Measurements from ENCODE around the gene CPD. TPM values are rescaled to one million over a fixed set of nuclear protein-coding genes. Genes with fewer than 3 reads are reported as not detected.
"Not testable (repeated sequence)": the region's sequence is repeated elsewhere in the genome, so short reads cannot be mapped to it uniquely, and the experiment has no call there.

Gene CPD
- total and polyA plus RNA-seq, 7 donors, result 3.9 to 99.5 (median 33.7) TPM

- no peaks in the 10 kb centered on the region for H3K9me3 ChIP-seq
- no peak for DNase-seq
- peaks cover 7 to 72% (median 16%) of the 10 kb centered on the region in 4 donors for H3K36me3 ChIP-seq
- no peaks in the 10 kb centered on the region for H3K4me1 ChIP-seq
- TF ChIP-seq POLR2AphosphoS5 (IDR thresholded peaks at IDR 0.05), result no peak
- TF ChIP-seq POLR2A (IDR thresholded peaks at IDR 0.05), result no peak
- no peak for TF ChIP-seq CTCF (IDR thresholded peaks at IDR 0.05)
- TF ChIP-seq EP300 (IDR thresholded peaks at IDR 0.05), result no peak
- intact Hi-C loops (cut with DNase I), result no loop called here
- H3K27me3 ChIP-seq, result no peaks in the 10 kb centered on the region
- WGBS, 2 donors, result 88 to 95% methylated on average over 6 of the region's 6 CpGs
- no peak overlapping the region for H3K27ac ChIP-seq
- H3K4me3 ChIP-seq, result no peak overlapping the region
Observed at GRCh38 chr17:30458371-30458770, 79.6 kb downstream of the CPD start.

GRCh38 chr17:30458797-30459413 is 80.2 kb downstream of the CPD start:
- DNase-seq; H3K4me1 ChIP-seq; intact Hi-C loops (cut with DNase I); H3K27me3 ChIP-seq; H3K9me3 ChIP-seq; H3K27ac ChIP-seq; H3K4me3 ChIP-seq: not testable (repeated sequence)
- 92 to 96% methylated on average over 5 of the region's 5 CpGs for WGBS, 2 donors
- peaks cover 7 to 70% (median 14%) of the 10 kb centered on the region in 4 donors for H3K36me3 ChIP-seq

GRCh38 chr17:30468465-30468864 is 89.7 kb downstream of the CPD start:
- Histone ChIP-seq H3K4me1 (no peaks in the 10 kb centered on the region), H3K9me3 (no peaks in the 10 kb centered on the region), H3K36me3 (peaks cover 0 to 32% (median 8%) of the 10 kb centered on the region in 4 donors), H3K4me3 (no peak overlapping the region), H3K27me3 (no peaks in the 10 kb centered on the region), H3K27ac (no peak overlapping the region)
- DNase-seq, result no peak
- intact Hi-C loops (cut with DNase I), result no loop called here
- 56 to 76% methylated on average over 2 of the region's 2 CpGs for WGBS, 2 donors
- TF ChIP-seq EP300 (IDR thresholded peaks at IDR 0.05) (no peak), POLR2AphosphoS5 (IDR thresholded peaks at IDR 0.05) (no peak), CTCF (IDR thresholded peaks at IDR 0.05) (no peak), POLR2A (IDR thresholded peaks at IDR 0.05) (no peak)

- intact Hi-C loops (cut with DNase I), result loop anchor here (10.0 kb wide), 1 partner anchor 242 kb away; no protein-coding TSS in a partner anchor
- Histone ChIP-seq H3K27ac (no peak overlapping the region), H3K4me3 (no peak overlapping the region), H3K9me3 (no peaks in the 10 kb centered on the region), H3K27me3 (no peaks in the 10 kb centered on the region), H3K36me3 (no peaks in the 10 kb centered on the region), H3K4me1 (peaks cover 0 to 7% (median 3%) of the 10 kb centered on the region in 4 donors)
- WGBS, 2 donors, result 73 to 76% methylated on average over 10 of the region's 10 CpGs
- DNase-seq, result no peak
- TF ChIP-seq POLR2A (IDR thresholded peaks at IDR 0.05) (no peak), EP300 (IDR thresholded peaks at IDR 0.05) (no peak)
Observed at GRCh38 chr17:30472238-30472890, 93.6 kb downstream of the CPD start.

GRCh38 chr17:30475206-30475605 is 96.5 kb downstream of the CPD start:
- no peak overlapping the region for H3K27ac ChIP-seq
- no peak for DNase-seq
- intact Hi-C loops (cut with DNase I), result loop anchor here (10.0 kb wide), 1 partner anchor 240 kb away; no protein-coding TSS in a partner anchor
- H3K4me1 ChIP-seq, result peaks cover 0 to 22% (median 16%) of the 10 kb centered on the region in 4 donors
- no peaks in the 10 kb centered on the region for H3K9me3 ChIP-seq
- no peaks in the 10 kb centered on the region for H3K27me3 ChIP-seq
- 93 to 97% methylated on average over 2 of the region's 2 CpGs for WGBS, 2 donors
- peaks cover 0 to 9% (median 0%) of the 10 kb centered on the region in 4 donors for H3K36me3 ChIP-seq
- H3K4me3 ChIP-seq, result no peak overlapping the region
- no peak for TF ChIP-seq CTCF (IDR thresholded peaks at IDR 0.05)
- no peak for TF ChIP-seq POLR2AphosphoS5 (IDR thresholded peaks at IDR 0.05)
- no peak for TF ChIP-seq POLR2A (IDR thresholded peaks at IDR 0.05)
- TF ChIP-seq EP300 (IDR thresholded peaks at IDR 0.05), result no peak

Data from sigmoid colon (tissue), 7 donors.